ACC112 (cell line): ENCODE measurements around the gene C12orf42.

ENCODE experiments used
- H2AFZ ChIP-seq: fragments of 200-600 bp; sonication (generic); one replicate; pipeline ENCODE4 v1.6.0; 2017; ENCODE audit warnings: antibody characterized with exemption, low read length; ENCODE audit not compliant: unreplicated experiment
- H3K27ac ChIP-seq: fragments of 200-600 bp; sonication (generic); 2 replicates; pipeline ENCODE4 v1.5.1; 2014; ENCODE audit warnings: low read depth, mild to moderate bottlenecking, antibody characterized with exemption, low read length, moderate library complexity
- H3K27me3 ChIP-seq: fragments of 200-600 bp; sonication (generic); 2 replicates; pipeline ENCODE4 v1.6.1; 2014; ENCODE audit warnings: mild to moderate bottlenecking, antibody characterized with exemption, low read length, moderate library complexity, mixed read lengths; ENCODE audit not compliant: insufficient read depth
- H3K36me3 ChIP-seq: fragments of 200-600 bp; sonication (generic); 2 replicates; pipeline ENCODE4 v1.6.1; 2016; ENCODE audit warnings: mild to moderate bottlenecking, antibody characterized with exemption, low read length, moderate library complexity, mixed read lengths; ENCODE audit not compliant: insufficient read depth
- H3K4me1 ChIP-seq: fragments of 200-600 bp; sonication (generic); one replicate; pipeline ENCODE4 v1.6.1; 2016; ENCODE audit warnings: low read length, mixed read lengths; ENCODE audit not compliant: insufficient read depth, unreplicated experiment, control insufficient read depth
- H3K4me3 ChIP-seq: fragments of 200-600 bp; sonication (generic); 2 replicates; pipeline ENCODE4 v1.5.1; 2014; ENCODE audit warnings: mild to moderate bottlenecking, low read depth, low read length
- H3K79me2 ChIP-seq: fragments of 200-600 bp; sonication (generic); one replicate; pipeline ENCODE4 v1.6.0; 2016; ENCODE audit warnings: low read length; ENCODE audit not compliant: control insufficient read depth, unreplicated experiment, insufficient read depth

C12orf42 gene

GRCh38 chr12:103495469-103496456, at the start of gene C12orf42:
Gene C12orf42, minus strand, starts transcription at chr12:103495968. Its CDS starts 17,542 bp downstream, at chr12:103478426.
- peak within 1 kb of the TSS; percentile 32 for H2AFZ ChIP-seq
- no peaks in the 10 kb centered on the region for H3K79me2 ChIP-seq
- no peaks in the 10 kb centered on the region for H3K36me3 ChIP-seq
- no peaks in the 10 kb centered on the region for H3K4me1 ChIP-seq
- H3K27me3 ChIP-seq: peaks cover 41% of the 10 kb centered on the region
- H3K4me3 ChIP-seq: no peak within 1 kb of the TSS
- H3K27ac ChIP-seq: no peak within 1 kb of the TSS

GRCh38 chr12:103542078-103542477, 46.3 kb upstream of the C12orf42 start:
- H3K27ac ChIP-seq: no peak overlapping the region

GRCh38 chr12:103540319-103540718, 44.6 kb upstream of the C12orf42 start:
- no peak overlapping the region for H2AFZ ChIP-seq

More at GRCh38 chr12:103542078-103542477, 46.3 kb upstream of the C12orf42 start:
- no peaks in the 10 kb centered on the region for H3K36me3 ChIP-seq
- no peaks in the 10 kb centered on the region for H3K4me1 ChIP-seq
- no peak overlapping the region for H3K4me3 ChIP-seq
- no peaks in the 10 kb centered on the region for H3K79me2 ChIP-seq
- H3K27me3 ChIP-seq: peaks cover 19% of the 10 kb centered on the region
- no peak overlapping the region for H2AFZ ChIP-seq

GRCh38 chr12:103538397-103538796, 42.6 kb upstream of the C12orf42 start:
- Histone ChIP-seq H3K4me3 (no peak overlapping the region), H3K36me3 (no peaks in the 10 kb centered on the region), H3K4me1 (no peaks in the 10 kb centered on the region), H3K79me2 (no peaks in the 10 kb centered on the region), H3K27ac (no peak overlapping the region), H3K27me3 (0 out of 2 replicates have a peak, but pooled peaks cover under 1% of the 10 kb centered on the region), H2AFZ (no peak overlapping the region)

More at GRCh38 chr12:103540319-103540718, 44.6 kb upstream of the C12orf42 start:
- H3K27me3 ChIP-seq: peaks cover 8% of the 10 kb centered on the region; the same call in 1 of the 2 replicates
- no peak overlapping the region for H3K27ac ChIP-seq
- H3K79me2 ChIP-seq: no peaks in the 10 kb centered on the region
- no peak overlapping the region for H3K4me3 ChIP-seq
- no peaks in the 10 kb centered on the region for H3K4me1 ChIP-seq
- no peaks in the 10 kb centered on the region for H3K36me3 ChIP-seq

GRCh38 chr12:103530307-103531066, 34.7 kb upstream of the C12orf42 start:
- Histone ChIP-seq H3K36me3 (no peaks in the 10 kb centered on the region), H3K4me3 (no peak overlapping the region), H2AFZ (no peak overlapping the region), H3K27ac (no peak overlapping the region), H3K27me3 (peaks cover 35% of the 10 kb centered on the region), H3K4me1 (no peaks in the 10 kb centered on the region), H3K79me2 (no peaks in the 10 kb centered on the region)

- Histone ChIP-seq H3K4me1 (no peaks in the 10 kb centered on the region), H3K36me3 (no peaks in the 10 kb centered on the region), H3K27ac (no peak overlapping the region), H3K79me2 (no peaks in the 10 kb centered on the region), H2AFZ (no peak overlapping the region), H3K27me3 (peaks cover 35% of the 10 kb centered on the region), H3K4me3 (no peak overlapping the region)
These were observed 33.5 kb upstream of the C12orf42 start for GRCh38 chr12:103529306-103529705.

- H3K79me2 ChIP-seq: no peaks in the 10 kb centered on the region
- H2AFZ ChIP-seq: no peak overlapping the region
- H3K27me3 ChIP-seq: peaks cover 7% of the 10 kb centered on the region; the same call in 1 of the 2 replicates
- H3K36me3 ChIP-seq: no peaks in the 10 kb centered on the region
- H3K4me1 ChIP-seq: no peaks in the 10 kb centered on the region
- H3K4me3 ChIP-seq: no peak overlapping the region
- H3K27ac ChIP-seq: no peak overlapping the region
These were observed 28.6 kb upstream of the C12orf42 start for GRCh38 chr12:103524238-103524875.

- Histone ChIP-seq H3K4me3 (no peak overlapping the region), H3K4me1 (no peaks in the 10 kb centered on the region), H3K79me2 (no peaks in the 10 kb centered on the region), H3K27me3 (0 out of 2 replicates have a peak, but pooled peaks cover 2% of the 10 kb centered on the region), H3K36me3 (no peaks in the 10 kb centered on the region), H3K27ac (no peak overlapping the region), H2AFZ (no peak overlapping the region)
These were observed 28.0 kb upstream of the C12orf42 start for GRCh38 chr12:103523771-103524170.

- H3K4me1 ChIP-seq: no peaks in the 10 kb centered on the region
- no peaks in the 10 kb centered on the region for H3K36me3 ChIP-seq
- no peak overlapping the region for H3K27ac ChIP-seq
- H2AFZ ChIP-seq: no peak overlapping the region
- no peaks in the 10 kb centered on the region for H3K79me2 ChIP-seq
- no peaks in the 10 kb centered on the region for H3K27me3 ChIP-seq
- no peak overlapping the region for H3K4me3 ChIP-seq
These were observed 25.0 kb upstream of the C12orf42 start for GRCh38 chr12:103520686-103521215.

- no peak overlapping the region for H3K4me3 ChIP-seq
- H2AFZ ChIP-seq: no peak overlapping the region
- no peak overlapping the region for H3K27ac ChIP-seq
- no peaks in the 10 kb centered on the region for H3K79me2 ChIP-seq
- H3K27me3 ChIP-seq: no peaks in the 10 kb centered on the region
- H3K36me3 ChIP-seq: no peaks in the 10 kb centered on the region
- H3K4me1 ChIP-seq: no peaks in the 10 kb centered on the region
These were observed 23.9 kb upstream of the C12orf42 start for GRCh38 chr12:103519632-103520031.
